ENCODE results near the gene SMLR1.
"Not testable (repeated sequence)": the region's sequence is repeated elsewhere in the genome, so short reads cannot be mapped to it uniquely, and the experiment has no call there.

DNA sequence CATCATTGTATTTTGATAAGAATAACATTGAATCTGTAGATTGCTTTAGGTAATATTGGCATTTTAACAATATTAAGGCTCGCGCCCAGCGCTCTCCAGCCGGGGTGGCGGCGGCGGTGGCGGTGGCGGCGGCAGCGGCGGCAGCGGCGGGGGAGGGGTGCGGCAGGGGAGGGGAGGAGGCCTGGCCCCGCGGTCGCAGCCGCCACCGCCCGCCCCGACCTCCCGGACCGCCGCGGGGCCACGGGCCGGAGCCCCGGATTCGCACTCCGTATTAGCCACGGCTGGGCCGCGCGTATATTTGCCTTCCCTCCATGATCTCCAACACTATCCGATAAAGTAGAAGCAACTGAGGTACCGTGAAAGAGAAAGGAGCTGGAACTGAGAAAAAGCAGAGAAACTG, 25.8 kb upstream of the SMLR1 start:
- TF ChIP-seq, protein P1, sequence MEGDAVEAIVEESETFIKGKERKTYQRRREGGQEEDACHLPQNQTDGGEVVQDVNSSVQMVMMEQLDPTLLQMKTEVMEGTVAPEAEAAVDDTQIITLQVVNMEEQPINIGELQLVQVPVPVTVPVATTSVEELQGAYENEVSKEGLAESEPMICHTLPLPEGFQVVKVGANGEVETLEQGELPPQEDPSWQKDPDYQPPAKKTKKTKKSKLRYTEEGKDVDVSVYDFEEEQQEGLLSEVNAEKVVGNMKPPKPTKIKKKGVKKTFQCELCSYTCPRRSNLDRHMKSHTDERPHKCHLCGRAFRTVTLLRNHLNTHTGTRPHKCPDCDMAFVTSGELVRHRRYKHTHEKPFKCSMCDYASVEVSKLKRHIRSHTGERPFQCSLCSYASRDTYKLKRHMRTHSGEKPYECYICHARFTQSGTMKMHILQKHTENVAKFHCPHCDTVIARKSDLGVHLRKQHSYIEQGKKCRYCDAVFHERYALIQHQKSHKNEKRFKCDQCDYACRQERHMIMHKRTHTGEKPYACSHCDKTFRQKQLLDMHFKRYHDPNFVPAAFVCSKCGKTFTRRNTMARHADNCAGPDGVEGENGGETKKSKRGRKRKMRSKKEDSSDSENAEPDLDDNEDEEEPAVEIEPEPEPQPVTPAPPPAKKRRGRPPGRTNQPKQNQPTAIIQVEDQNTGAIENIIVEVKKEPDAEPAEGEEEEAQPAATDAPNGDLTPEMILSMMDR (conservative IDR thresholded peaks at IDR 0.05; ENCODE audit: low read length) = not testable (repeated sequence)
- TF ChIP-seq EZH2phosphoT487 (IDR thresholded peaks at IDR 0.05; ENCODE audit: borderline replicate concordance) = not testable (repeated sequence)
